Mesendoderm (in vitro differentiated cells): Measurements from ENCODE around the gene MEGF6.
A peak's percentile ranks its signal among the peaks of the same experiment; 100 is the strongest.

Experiments used
- DNase-seq: peaks from one replicate; pipeline ENCODE4 v3.0.0; 2013
- H2AK5ac ChIP-seq: 2 replicates; pipeline ENCODE4 v1.6.1; 2013; ENCODE audit warnings: low read length, inconsistent platforms
- H2BK120ac ChIP-seq: 2 replicates; pipeline ENCODE4 v1.6.1; 2013; ENCODE audit warnings: low read depth, mild to moderate bottlenecking, low read length, moderate library complexity, mixed read lengths
- H2BK15ac ChIP-seq: replicated peaks from 2 replicates; pipeline ENCODE4 v1.6.1; 2013; ENCODE audit warnings: low read depth, mild to moderate bottlenecking, moderate library complexity
- H2BK5ac ChIP-seq: 2 replicates; pipeline ENCODE4 v1.6.1; 2013; ENCODE audit warnings: low read length, inconsistent platforms
- H3K18ac ChIP-seq: 2 replicates; pipeline ENCODE4 v1.6.1; 2013; ENCODE audit warnings: mild to moderate bottlenecking, low read length, mixed read lengths
- H3K23ac ChIP-seq: one replicate; pipeline ENCODE4 v1.6.1; 2013; ENCODE audit warnings: low read length
- H3K27ac ChIP-seq: 2 replicates; pipeline ENCODE4 v1.5.1; 2013; ENCODE audit warnings: low read depth, mild to moderate bottlenecking, inconsistent platforms, low read length, moderate library complexity
- H3K27me3 ChIP-seq: 2 replicates; pipeline ENCODE4 v1.6.1; 2013; ENCODE audit warnings: low read length, control low read depth, mild to moderate bottlenecking, inconsistent platforms; ENCODE audit not compliant: insufficient read depth, poor library complexity
- H3K36me3 ChIP-seq: 2 replicates; pipeline ENCODE4 v1.6.1; 2013; ENCODE audit warnings: low read length, inconsistent platforms; ENCODE audit not compliant: control insufficient read depth, insufficient read depth
- H3K4ac ChIP-seq: one replicate; pipeline ENCODE4 v1.6.1; 2013; ENCODE audit warnings: low read depth, mild to moderate bottlenecking, low read length, moderate library complexity
- H3K4me1 ChIP-seq: 2 replicates; pipeline ENCODE4 v1.6.1; 2013; ENCODE audit warnings: low read depth, low read length, inconsistent platforms; ENCODE audit not compliant: control insufficient read depth
- H3K4me2 ChIP-seq: 2 replicates; pipeline ENCODE4 v1.6.1; 2013; ENCODE audit warnings: low read length
- H3K4me3 ChIP-seq: 2 replicates; pipeline ENCODE4 v1.5.1; 2013; ENCODE audit warnings: mild to moderate bottlenecking, low read length
- H3K56ac ChIP-seq: one replicate; pipeline ENCODE4 v1.6.1; 2013; ENCODE audit warnings: low read length
- H3K79me1 ChIP-seq: 2 replicates; pipeline ENCODE4 v1.6.1; 2013; ENCODE audit warnings: low read length, inconsistent platforms
- H3K79me2 ChIP-seq: 2 replicates; pipeline ENCODE4 v1.6.1; 2013; ENCODE audit warnings: mild to moderate bottlenecking, low read length; ENCODE audit not compliant: control insufficient read depth, insufficient read depth
- H3K9ac ChIP-seq: 2 replicates; pipeline ENCODE4 v1.6.1; 2013; ENCODE audit warnings: low read length, inconsistent platforms
- H4K5ac ChIP-seq: one replicate; pipeline ENCODE4 v1.6.1; 2013; ENCODE audit warnings: low read length
- H4K8ac ChIP-seq: one replicate; pipeline ENCODE4 v1.6.1; 2013; ENCODE audit warnings: low read depth, mild to moderate bottlenecking, control low read depth, low read length, moderate library complexity
- WGBS: extraction: QIAGEN DNeasy Blood & Tissue Kit; methylation state at CpG from one replicate; pipeline ENCODE4 v1.1.7; 2013; ENCODE audit warnings: low lambda C conversion rate, missing lambda C conversion rate; ENCODE audit not compliant: insufficient coverage; ENCODE audit errors: extremely low coverage; 5-methylcytosine and 5-hydroxymethylcytosine counted together

The MEGF6 gene

GRCh38 chr1:3595949-3596348 lies 15.4 kb downstream of the MEGF6 start:
- H3K4me3 ChIP-seq: no peak overlapping the region
- DNase-seq: no peak
- no peaks in the 10 kb centered on the region for H3K4me1 ChIP-seq
- no peak overlapping the region for H3K4ac ChIP-seq
- no peak overlapping the region for H3K56ac ChIP-seq
- no peak overlapping the region for H3K27ac ChIP-seq
- no peak overlapping the region for H4K5ac ChIP-seq
- no peak overlapping the region for H2AK5ac ChIP-seq
- H2BK120ac ChIP-seq: no peak overlapping the region
- no peak overlapping the region for H3K4me2 ChIP-seq
- H2BK15ac ChIP-seq: no peak overlapping the region
- no peaks in the 10 kb centered on the region for H3K79me1 ChIP-seq
- H3K36me3 ChIP-seq: no peaks in the 10 kb centered on the region
- peak overlapping the region; percentile 24 for H3K23ac ChIP-seq
- no peaks in the 10 kb centered on the region for H3K27me3 ChIP-seq
- no peak overlapping the region for H3K9ac ChIP-seq
- no peak overlapping the region for H2BK5ac ChIP-seq
- H3K18ac ChIP-seq: no peak overlapping the region
- no CpG with 5 or more reads among the region's 7 CpGs for WGBS
- H4K8ac ChIP-seq: no peak overlapping the region
- no peaks in the 10 kb centered on the region for H3K79me2 ChIP-seq

GRCh38 chr1:3594706-3595377 lies 16.5 kb downstream of the MEGF6 start:
- H3K4me3 ChIP-seq: no peak overlapping the region
- H3K18ac ChIP-seq: no peak overlapping the region
- no peak overlapping the region for H4K8ac ChIP-seq
- H3K23ac ChIP-seq: no peak overlapping the region
- no peaks in the 10 kb centered on the region for H3K79me2 ChIP-seq
- no peak overlapping the region for H2BK5ac ChIP-seq
- H3K4ac ChIP-seq: no peak overlapping the region
- WGBS: no CpG with 5 or more reads among the region's 31 CpGs
- H2BK120ac ChIP-seq: no peak overlapping the region
- H3K4me1 ChIP-seq: no peaks in the 10 kb centered on the region
- no peak overlapping the region for H3K9ac ChIP-seq
- no peaks in the 10 kb centered on the region for H3K27me3 ChIP-seq
- H2AK5ac ChIP-seq: no peak overlapping the region
- H3K36me3 ChIP-seq: no peaks in the 10 kb centered on the region
- H4K5ac ChIP-seq: no peak overlapping the region
- no peak overlapping the region for H3K27ac ChIP-seq
- no peak overlapping the region for H3K56ac ChIP-seq
- no peak overlapping the region for H2BK15ac ChIP-seq
- no peak for DNase-seq
- no peak overlapping the region for H3K4me2 ChIP-seq
- H3K79me1 ChIP-seq: no peaks in the 10 kb centered on the region

DNA sequence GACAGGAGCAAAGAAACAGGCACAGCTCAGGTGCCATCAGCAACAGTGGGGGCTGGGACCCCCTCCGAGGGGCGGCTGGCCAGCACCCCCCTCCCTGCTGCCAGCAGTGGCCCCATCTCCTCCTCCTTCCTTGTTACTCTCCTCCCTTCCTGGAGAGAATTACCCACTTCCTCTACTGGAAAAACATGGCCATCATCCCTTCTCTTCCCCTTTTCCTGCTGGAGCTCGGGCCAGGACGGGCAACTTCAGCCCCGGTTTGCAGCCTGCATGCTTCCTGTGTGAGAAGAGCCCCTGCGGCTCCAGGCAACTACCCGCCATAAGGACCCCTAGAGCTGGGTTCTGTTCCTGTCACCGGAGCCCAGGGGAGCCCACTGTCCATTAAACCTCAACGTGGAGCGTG lies 17.6 kb downstream of the MEGF6 start:
- Histone ChIP-seq H3K79me2 (no peaks in the 10 kb centered on the region), H2BK120ac (no peak overlapping the region), H3K79me1 (no peaks in the 10 kb centered on the region), H2BK5ac (no peak overlapping the region), H4K5ac (no peak overlapping the region), H3K27ac (no peak overlapping the region), H3K56ac (no peak overlapping the region), H3K36me3 (no peaks in the 10 kb centered on the region), H3K23ac (no peak overlapping the region), H3K9ac (no peak overlapping the region), H3K4ac (no peak overlapping the region), H3K4me2 (no peak overlapping the region), H3K4me3 (no peak overlapping the region), H3K27me3 (no peaks in the 10 kb centered on the region), H3K18ac (no peak overlapping the region), H2BK15ac (no peak overlapping the region), H2AK5ac (no peak overlapping the region), H3K4me1 (no peaks in the 10 kb centered on the region), H4K8ac (no peak overlapping the region)
- no CpG with 5 or more reads among the region's 10 CpGs for whole genome bisulfite sequencing
- no peak for DNase-seq

- Histone ChIP-seq H3K23ac (no peak overlapping the region), H3K4me2 (no peak overlapping the region), H3K27ac (no peak overlapping the region), H3K56ac (no peak overlapping the region), H2BK120ac (no peak overlapping the region), H2BK15ac (no peak overlapping the region), H3K4ac (no peak overlapping the region), H2BK5ac (no peak overlapping the region), H4K5ac (no peak overlapping the region), H3K4me3 (no peak overlapping the region), H3K79me2 (no peaks in the 10 kb centered on the region), H3K18ac (no peak overlapping the region), H2AK5ac (no peak overlapping the region), H3K4me1 (no peaks in the 10 kb centered on the region), H3K9ac (no peak overlapping the region), H3K79me1 (no peaks in the 10 kb centered on the region), H4K8ac (no peak overlapping the region), H3K27me3 (no peaks in the 10 kb centered on the region), H3K36me3 (no peaks in the 10 kb centered on the region)
- no CpG with 5 or more reads among the region's 17 CpGs for WGBS
- DNase-seq: no peak
Observed at GRCh38 chr1:3593334-3593733, 18.0 kb downstream of the MEGF6 start.

- H3K4me1 ChIP-seq: no peaks in the 10 kb centered on the region
- no peaks in the 10 kb centered on the region for H3K36me3 ChIP-seq
- H3K4ac ChIP-seq: no peak overlapping the region
- H2BK5ac ChIP-seq: no peak overlapping the region
- H2AK5ac ChIP-seq: no peak overlapping the region
- H3K18ac ChIP-seq: no peak overlapping the region
- H3K27ac ChIP-seq: no peak overlapping the region
- no peak overlapping the region for H2BK15ac ChIP-seq
- H3K27me3 ChIP-seq: no peaks in the 10 kb centered on the region
- no peak overlapping the region for H2BK120ac ChIP-seq
- H4K5ac ChIP-seq: no peak overlapping the region
- no peaks in the 10 kb centered on the region for H3K79me1 ChIP-seq
- no peak overlapping the region for H3K4me3 ChIP-seq
- DNase-seq: peak; percentile 49
- no peak overlapping the region for H4K8ac ChIP-seq
- no CpG with 5 or more reads among the region's 33 CpGs for WGBS
- no peak overlapping the region for H3K9ac ChIP-seq
- no peaks in the 10 kb centered on the region for H3K79me2 ChIP-seq
- H3K56ac ChIP-seq: peak overlapping the region; percentile 30
- no peak overlapping the region for H3K4me2 ChIP-seq
- no peak overlapping the region for H3K23ac ChIP-seq
Observed at GRCh38 chr1:3590951-3591865, 20.1 kb downstream of the MEGF6 start.
